DND-41 (cell line): ENCODE data around the gene IL3.

Source experiments
- CTCF ChIP-seq: IDR thresholded peaks from 2 replicates; pipeline ENCODE4 v1.5.1; 2012; ENCODE audit warnings: borderline replicate concordance, low read length, moderate library complexity, mild to moderate bottlenecking; ENCODE audit not compliant: poor library complexity, severe bottlenecking; ENCODE audit errors: extremely low read depth
- EZH2 ChIP-seq: IDR thresholded peaks from 3 replicates; pipeline ENCODE4 v1.6.1; 2012; ENCODE audit warnings: borderline replicate concordance, low read depth, mild to moderate bottlenecking, moderate library complexity, low read length, inconsistent platforms; ENCODE audit not compliant: severe bottlenecking

GRCh38 chr5:132076202-132076830, 15.9 kb downstream of the IL3 start:
- TF ChIP-seq CTCF (no peak), EZH2 (no peak)
